HepG2 (cell line): ENCODE measurements around the gene MVP.

Source experiments
- FOXK2 ChIP-seq: fragments of 450-650 bp; IDR thresholded peaks from 2 replicates; pipeline ENCODE4 v1.6.1; 2016
- GABPB1 ChIP-seq: IDR thresholded peaks from 2 replicates; pipeline ENCODE4 v1.6.1; 2016; ENCODE audit warnings: mild to moderate bottlenecking, missing genetic modification reagents, moderate library complexity, missing compliant biosample characterization
- MXI1 ChIP-seq: IDR thresholded peaks from 3 replicates; pipeline ENCODE4 v1.6.1; 2012; ENCODE audit warnings: low read depth, low read length, inconsistent platforms, borderline replicate concordance
- TAF15 ChIP-seq: fragments of 200-400 bp; formaldehyde crosslinking; IDR thresholded peaks from one replicate; pipeline ENCODE4 v1.6.1; 2018; ENCODE audit warnings: mild to moderate bottlenecking, low read depth, low read length; ENCODE audit not compliant: poor library complexity, severe bottlenecking
- ZNF589 ChIP-seq: sonication (generic); formaldehyde crosslinking; conservative IDR thresholded peaks from 2 replicates; pipeline ENCODE4 v1.8.0; 2022; ENCODE audit warnings: mild to moderate bottlenecking, moderate library complexity, missing genetic modification reagents
- TF ChIP-seq, protein P1 (sequence below): sonication (generic); formaldehyde crosslinking; IDR thresholded peaks from 2 replicates; pipeline ENCODE4 v1.4.0; 2020; ENCODE audit warnings: low read depth, mild to moderate bottlenecking, missing genetic modification reagents
- TF ChIP-seq, protein P2 (sequence below): sonication (generic); formaldehyde crosslinking; IDR thresholded peaks from 2 replicates; pipeline ENCODE4 v1.4.0; 2020; ENCODE audit warnings: mild to moderate bottlenecking, missing genetic modification reagents
- TF ChIP-seq, protein P3 (sequence below): sonication (generic); formaldehyde crosslinking; IDR thresholded peaks from 2 replicates; pipeline ENCODE4 v1.4.0; 2020; ENCODE audit warnings: mild to moderate bottlenecking, low read depth, missing genetic modification reagents

DNA sequence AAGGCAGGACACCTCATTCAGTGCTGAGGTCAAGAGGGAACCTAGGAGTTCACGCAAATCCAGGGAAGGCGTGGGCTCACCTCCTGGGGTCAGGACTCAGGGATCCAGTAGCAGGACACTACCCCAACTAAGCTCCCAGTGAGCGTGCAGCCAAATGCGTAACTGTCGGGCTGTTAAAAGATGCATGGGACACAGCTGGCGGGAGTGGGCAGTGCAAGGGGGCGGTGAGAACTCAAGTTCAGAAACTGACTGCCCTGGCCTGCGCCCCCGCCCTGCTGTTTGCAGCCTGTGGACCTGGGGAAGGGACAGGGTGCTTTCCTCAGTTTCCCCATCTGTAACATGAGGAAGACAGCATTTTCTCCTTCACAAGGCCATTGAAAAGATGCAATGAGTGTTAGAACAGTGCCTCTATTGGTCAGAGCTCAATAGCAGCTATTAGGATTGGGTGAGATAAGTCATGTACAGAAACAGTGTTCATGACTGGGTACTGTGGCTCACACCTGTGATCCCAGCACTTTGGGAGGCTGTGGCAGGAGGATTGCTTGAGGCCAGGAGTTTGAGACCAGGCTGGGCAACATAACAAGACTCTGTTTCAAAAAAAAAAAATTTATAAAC lies 22.6 kb downstream of the MVP start:
- TF ChIP-seq, protein P1, sequence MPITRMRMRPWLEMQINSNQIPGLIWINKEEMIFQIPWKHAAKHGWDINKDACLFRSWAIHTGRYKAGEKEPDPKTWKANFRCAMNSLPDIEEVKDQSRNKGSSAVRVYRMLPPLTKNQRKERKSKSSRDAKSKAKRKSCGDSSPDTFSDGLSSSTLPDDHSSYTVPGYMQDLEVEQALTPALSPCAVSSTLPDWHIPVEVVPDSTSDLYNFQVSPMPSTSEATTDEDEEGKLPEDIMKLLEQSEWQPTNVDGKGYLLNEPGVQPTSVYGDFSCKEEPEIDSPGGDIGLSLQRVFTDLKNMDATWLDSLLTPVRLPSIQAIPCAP (CRISPR knock-in tag) = no peak
- TF ChIP-seq TAF15 = no peak
- TF ChIP-seq MXI1 = no peak
- TF ChIP-seq GABPB1 (CRISPR knock-in tag) = no peak
- TF ChIP-seq, protein P2, sequence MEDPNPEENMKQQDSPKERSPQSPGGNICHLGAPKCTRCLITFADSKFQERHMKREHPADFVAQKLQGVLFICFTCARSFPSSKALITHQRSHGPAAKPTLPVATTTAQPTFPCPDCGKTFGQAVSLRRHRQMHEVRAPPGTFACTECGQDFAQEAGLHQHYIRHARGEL (CRISPR knock-in tag) = no peak
- TF ChIP-seq ZNF589 (CRISPR knock-in tag) = no peak
- TF ChIP-seq, protein P3, sequence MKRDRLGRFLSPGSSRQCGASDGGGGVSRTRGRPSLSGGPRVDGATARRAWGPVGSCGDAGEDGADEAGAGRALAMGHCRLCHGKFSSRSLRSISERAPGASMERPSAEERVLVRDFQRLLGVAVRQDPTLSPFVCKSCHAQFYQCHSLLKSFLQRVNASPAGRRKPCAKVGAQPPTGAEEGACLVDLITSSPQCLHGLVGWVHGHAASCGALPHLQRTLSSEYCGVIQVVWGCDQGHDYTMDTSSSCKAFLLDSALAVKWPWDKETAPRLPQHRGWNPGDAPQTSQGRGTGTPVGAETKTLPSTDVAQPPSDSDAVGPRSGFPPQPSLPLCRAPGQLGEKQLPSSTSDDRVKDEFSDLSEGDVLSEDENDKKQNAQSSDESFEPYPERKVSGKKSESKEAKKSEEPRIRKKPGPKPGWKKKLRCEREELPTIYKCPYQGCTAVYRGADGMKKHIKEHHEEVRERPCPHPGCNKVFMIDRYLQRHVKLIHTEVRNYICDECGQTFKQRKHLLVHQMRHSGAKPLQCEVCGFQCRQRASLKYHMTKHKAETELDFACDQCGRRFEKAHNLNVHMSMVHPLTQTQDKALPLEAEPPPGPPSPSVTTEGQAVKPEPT = no peak
- no peak for TF ChIP-seq FOXK2
